Gastroesophageal sphincter (tissue), 3 donors: ENCODE measurements around the gene CNNM2.

Experiments
- CTCF ChIP-seq, 4 experiments: fragments of 200-600 bp in 2 of 4; fragments of 450-650 bp in 2 of 4; sonication (generic) in 1 of 4; IDR thresholded peaks; one replicate each; pipeline ENCODE4 v1.5.1; 2017 to 2019; ENCODE audit warnings: antibody characterized with exemption in 4 of 4, mild to moderate bottlenecking in 2 of 4, moderate library complexity in 2 of 4
- POLR2A ChIP-seq, 2 donors: fragments of 450-650 bp; IDR thresholded peaks; one replicate each; pipeline ENCODE4 v1.6.1; 2017; ENCODE audit warnings: antibody characterized with exemption in 2 of 2, mild to moderate bottlenecking in 2 of 2, moderate library complexity in 1 of 2

GRCh38 chr10:102962951-102963755 is 45.1 kb downstream of the CNNM2 start:
- no peak for TF ChIP-seq POLR2A (IDR thresholded peaks at IDR 0.05)
- TF ChIP-seq CTCF (IDR thresholded peaks at IDR 0.05), result no peak
